GM19035 (cell line): ENCODE measurements around the gene LINC00237.

Source experiments
- ATAC-seq: cut with Tn5 transposase; IDR thresholded peaks from one replicate; pipeline ENCODE4 v1.9.1; 2021; ENCODE audit not compliant: unreplicated experiment

LINC00237 gene

DNA sequence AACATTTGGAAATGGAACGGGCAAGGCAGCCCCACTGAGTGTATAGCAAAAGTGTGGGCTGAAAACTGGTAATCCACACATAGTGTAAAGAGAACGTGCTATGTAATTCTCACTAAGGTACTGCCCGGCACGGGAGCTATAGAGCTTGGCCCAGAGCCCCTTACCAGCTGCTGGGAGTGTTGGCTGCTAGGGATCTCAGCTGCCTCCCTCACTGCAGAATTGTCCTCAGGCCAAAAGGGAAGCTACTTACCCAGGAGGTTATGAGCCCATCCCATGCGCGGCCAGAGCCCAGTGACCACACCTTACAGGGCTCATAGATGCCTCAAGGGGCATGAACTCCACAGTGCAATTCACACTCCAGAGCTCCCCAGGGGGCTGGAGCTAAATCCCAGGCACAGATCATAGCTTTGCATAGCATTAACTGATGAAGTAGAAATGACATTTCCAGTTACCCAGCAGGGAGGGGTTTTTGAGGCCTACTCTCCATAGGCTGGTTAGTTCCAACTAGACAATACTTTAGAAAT lies 56.8 kb downstream of the LINC00237 start:
- ATAC-seq = no peak

DNA sequence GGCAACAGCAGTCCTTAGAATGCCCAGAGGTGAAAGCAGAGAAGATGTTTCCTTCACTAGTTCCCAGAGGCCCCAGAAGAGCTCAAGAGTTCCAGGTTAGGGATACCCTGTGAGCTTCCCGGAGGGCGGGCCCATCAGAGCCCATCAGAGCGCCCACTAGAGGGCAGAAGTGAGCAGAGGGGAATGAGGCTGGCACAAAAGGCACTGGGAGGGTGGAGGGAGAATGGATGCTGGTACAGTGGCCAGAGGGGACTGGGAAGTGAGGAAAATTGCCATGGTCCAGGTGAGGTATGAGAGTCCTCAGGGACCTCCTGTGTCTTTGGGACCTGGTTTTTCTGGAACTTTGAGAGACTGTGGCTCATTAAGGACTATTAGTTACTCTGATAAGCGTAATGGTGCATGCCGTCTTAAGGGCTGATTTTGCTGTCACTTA lies 57.3 kb downstream of the LINC00237 start:
- ATAC-seq = no peak

GRCh38 chr20:21047981-21048380 lies 58.2 kb downstream of the LINC00237 start:
- ATAC-seq = no peak

GRCh38 chr20:21046413-21047070 lies 59.6 kb downstream of the LINC00237 start:
- ATAC-seq = no peak
